Lower leg skin (tissue), 4 donors: ENCODE results near the gene BAZ1A. TPM values are rescaled to one million over a fixed set of nuclear protein-coding genes. Genes with fewer than 3 reads are reported as not detected.

Experiments used
- DNase-seq, 2 donors: peaks; one replicate each; pipeline ENCODE4 v3.0.0-alpha.2; 2019; ENCODE audit warnings: low spot score in 2 of 2
- H3K4me3 ChIP-seq: fragments of 200-600 bp; sonication (generic); 2 replicates; pipeline ENCODE4 v1.5.1; 2017; ENCODE audit warnings: mild to moderate bottlenecking, low read depth; ENCODE audit not compliant: poor library complexity, severe bottlenecking
- POLR2A ChIP-seq, 2 donors: fragments of 450-650 bp; IDR thresholded peaks; one replicate each; pipeline ENCODE4 v1.6.1; 2016 to 2017; ENCODE audit warnings: antibody characterized with exemption in 2 of 2, mild to moderate bottlenecking in 1 of 2, moderate library complexity in 1 of 2
- WGBS, 2 donors: methylation state at CpG; one replicate each; pipeline ENCODE4 v1.1.5; 2018; 5-methylcytosine and 5-hydroxymethylcytosine counted together
- intact Hi-C: fragments of 100-400 bp; cut with DNase I; formaldehyde crosslinking; loops from one replicate; pipeline ENCODE4 v1.15.0; 2023; ENCODE audit warnings: low total_unique reads
- total RNA-seq, 4 donors: library from RNA; depleted of rRNA; stranded (reverse); fragments of >200 nt; gene quantifications; one replicate each; pipeline ENCODE4 v1.1.0, GENCODE V29; 2016
- TF ChIP-seq, protein P1 (sequence below), 3 donors: fragments of 450-650 bp; IDR thresholded peaks; one replicate each; pipeline ENCODE4 v1.5.1; 2016; ENCODE audit warnings: antibody characterized with exemption in 3 of 3, mild to moderate bottlenecking in 3 of 3, moderate library complexity in 2 of 3

BAZ1A gene
- total RNA-seq, 4 donors from 2014 or later, result 27.7 to 47.9 (median 42.1) TPM

DNA sequence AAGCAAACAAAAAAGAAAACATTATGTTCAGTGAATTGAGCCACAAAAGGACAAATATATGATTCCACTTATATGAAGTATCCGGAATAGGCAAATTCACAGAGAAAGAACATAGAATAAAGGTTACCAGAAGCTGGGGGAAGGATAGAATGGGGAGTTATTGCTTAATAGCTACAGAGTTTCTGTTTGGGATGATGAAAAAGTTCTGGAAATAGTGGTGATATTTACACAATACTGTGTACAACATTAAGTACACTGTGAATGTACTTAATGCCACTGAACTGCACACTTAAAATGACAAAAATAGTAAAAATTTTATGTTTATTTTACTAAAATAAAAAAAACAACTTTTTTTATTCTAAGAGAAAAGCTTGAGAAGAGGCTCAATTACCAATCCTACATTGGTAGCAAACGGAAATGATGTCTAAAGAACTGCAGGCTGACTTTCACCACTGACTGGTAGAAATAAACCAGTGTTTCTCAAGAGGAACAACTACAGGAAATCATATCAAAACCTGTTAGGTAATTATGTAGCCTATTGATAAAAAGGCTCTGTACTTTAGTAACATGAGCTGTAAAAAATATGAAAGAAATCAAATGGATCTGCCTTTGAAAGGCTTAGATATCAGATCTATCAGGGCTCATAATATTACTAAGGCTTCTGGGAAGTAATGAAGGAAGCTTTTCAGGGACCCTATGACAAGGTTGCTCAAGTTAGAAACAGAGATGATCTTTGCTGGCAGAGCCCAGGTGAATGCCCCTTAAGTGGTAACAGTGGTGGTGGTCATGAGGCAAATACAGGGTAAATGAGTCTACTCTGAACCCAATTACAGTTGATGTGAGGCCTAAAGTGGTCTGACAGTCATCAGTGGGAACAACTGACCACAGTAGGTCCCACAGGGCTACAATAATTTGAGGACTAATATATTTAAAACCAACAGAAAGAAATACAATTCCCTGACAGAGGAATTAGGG, 41.3 kb downstream of the BAZ1A start:
- WGBS, 2 donors, result 82 to 84% methylated on average over 2 of the region's 2 CpGs
- no peak overlapping the region for H3K4me3 ChIP-seq
- intact Hi-C loops, result no loop called here
- no peak for TF ChIP-seq POLR2A (IDR thresholded peaks at IDR 0.05)
- TF ChIP-seq, protein P1, sequence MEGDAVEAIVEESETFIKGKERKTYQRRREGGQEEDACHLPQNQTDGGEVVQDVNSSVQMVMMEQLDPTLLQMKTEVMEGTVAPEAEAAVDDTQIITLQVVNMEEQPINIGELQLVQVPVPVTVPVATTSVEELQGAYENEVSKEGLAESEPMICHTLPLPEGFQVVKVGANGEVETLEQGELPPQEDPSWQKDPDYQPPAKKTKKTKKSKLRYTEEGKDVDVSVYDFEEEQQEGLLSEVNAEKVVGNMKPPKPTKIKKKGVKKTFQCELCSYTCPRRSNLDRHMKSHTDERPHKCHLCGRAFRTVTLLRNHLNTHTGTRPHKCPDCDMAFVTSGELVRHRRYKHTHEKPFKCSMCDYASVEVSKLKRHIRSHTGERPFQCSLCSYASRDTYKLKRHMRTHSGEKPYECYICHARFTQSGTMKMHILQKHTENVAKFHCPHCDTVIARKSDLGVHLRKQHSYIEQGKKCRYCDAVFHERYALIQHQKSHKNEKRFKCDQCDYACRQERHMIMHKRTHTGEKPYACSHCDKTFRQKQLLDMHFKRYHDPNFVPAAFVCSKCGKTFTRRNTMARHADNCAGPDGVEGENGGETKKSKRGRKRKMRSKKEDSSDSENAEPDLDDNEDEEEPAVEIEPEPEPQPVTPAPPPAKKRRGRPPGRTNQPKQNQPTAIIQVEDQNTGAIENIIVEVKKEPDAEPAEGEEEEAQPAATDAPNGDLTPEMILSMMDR (IDR thresholded peaks at IDR 0.05), result no peak
- DNase-seq, result no peak

DNA sequence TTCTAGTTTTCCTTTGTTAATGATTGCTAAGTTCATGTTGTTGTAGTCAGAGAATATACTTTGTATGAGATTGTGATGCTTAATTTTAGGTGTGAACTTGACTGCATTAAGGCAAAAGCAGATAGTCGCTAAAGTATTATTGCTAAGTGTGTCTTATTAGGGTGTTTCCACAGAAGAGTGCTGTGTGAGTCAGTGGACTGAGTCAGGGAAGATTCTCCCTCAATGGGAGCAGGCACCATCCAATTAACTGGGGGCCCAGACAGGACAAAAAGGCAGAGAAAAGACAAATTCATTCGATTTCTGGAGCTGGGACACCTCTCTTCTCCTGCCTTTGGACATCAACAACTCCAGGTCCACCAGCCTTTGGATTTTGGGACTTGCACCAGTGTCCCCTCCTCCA, 48.5 kb downstream of the BAZ1A start:
- no peak for DNase-seq
- H3K4me3 ChIP-seq, result no peak overlapping the region
- WGBS, 2 donors, result 79 to 88% methylated on average over 2 of the region's 2 CpGs
- TF ChIP-seq, protein P1 (IDR thresholded peaks at IDR 0.05), result no peak
- intact Hi-C loops, result no loop called here

DNA sequence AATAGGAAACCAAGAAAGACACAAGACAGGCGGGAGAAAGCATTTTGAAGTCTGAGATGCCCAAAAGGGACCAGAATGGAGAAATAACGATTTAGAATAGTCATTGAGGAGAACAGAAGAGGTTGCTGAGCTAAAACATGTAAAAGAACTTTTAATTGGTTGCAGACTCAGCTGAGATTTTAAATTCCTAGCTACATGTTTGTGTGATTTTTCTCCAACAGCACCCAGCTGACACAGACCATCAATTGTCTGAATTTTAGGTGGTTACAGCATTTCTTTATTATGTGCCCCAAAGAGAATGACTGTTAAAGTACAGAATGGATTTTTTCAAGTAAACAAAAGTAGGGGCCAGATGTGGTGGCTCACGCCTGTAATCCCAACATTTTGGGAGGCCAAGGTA, 50.3 kb downstream of the BAZ1A start:
- TF ChIP-seq, protein P1 (IDR thresholded peaks at IDR 0.05), result no peak
- TF ChIP-seq POLR2A (IDR thresholded peaks at IDR 0.05), result no peak
- H3K4me3 ChIP-seq, result no peak overlapping the region
- intact Hi-C loops, result no loop called here
- 86 to 87% methylated on average over 3 of the region's 3 CpGs for WGBS, 2 donors
- DNase-seq, result no peak

DNA sequence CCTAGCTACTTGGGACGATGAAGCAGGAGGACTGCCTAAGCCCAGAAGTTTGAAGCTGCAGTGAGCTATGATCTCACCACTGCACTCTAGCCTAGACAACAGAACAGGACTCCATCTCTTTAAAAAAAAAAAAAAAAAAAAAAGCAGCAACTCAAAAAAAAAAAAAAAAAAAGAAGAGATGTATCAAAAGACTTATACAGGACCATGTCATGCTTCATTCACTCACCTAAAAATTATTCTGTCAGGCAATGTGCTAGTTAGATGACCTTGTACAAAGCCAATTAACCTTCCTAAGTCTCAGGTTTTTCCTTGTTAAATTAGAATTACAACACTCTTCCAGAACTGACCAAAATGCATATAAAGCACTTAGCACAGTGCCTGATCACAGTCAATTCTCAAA, 50.9 kb downstream of the BAZ1A start:
- intact Hi-C loops, result no loop called here
- DNase-seq, result no peak
- 90 to 100% methylated on average over 1 of the region's 1 CpG for WGBS, 2 donors
- no peak for TF ChIP-seq POLR2A (IDR thresholded peaks at IDR 0.05)
- TF ChIP-seq, protein P1 (IDR thresholded peaks at IDR 0.05), result no peak
- no peak overlapping the region for H3K4me3 ChIP-seq

DNA sequence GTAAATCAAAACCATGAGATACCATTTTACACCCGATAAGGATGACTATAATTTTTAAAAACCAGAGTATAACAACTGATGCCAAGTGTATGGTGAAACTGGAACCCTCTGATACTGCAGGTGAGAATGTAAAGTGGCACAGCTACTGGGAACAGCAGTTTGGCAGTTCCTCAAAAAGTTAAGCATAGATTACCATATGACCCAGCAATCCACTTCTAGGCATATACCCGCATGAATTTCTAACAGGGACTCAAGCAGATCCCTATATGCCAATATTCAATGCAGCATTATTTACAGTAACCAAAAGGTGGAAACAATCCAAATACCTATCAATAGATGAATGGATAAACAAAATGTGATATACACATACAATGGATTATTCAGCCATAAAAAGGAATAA, 57.4 kb downstream of the BAZ1A start:
- no peak for DNase-seq
- 67 to 73% methylated on average over 2 of the region's 2 CpGs for WGBS, 2 donors
- no peak overlapping the region for H3K4me3 ChIP-seq
- intact Hi-C loops, result no loop called here
- TF ChIP-seq POLR2A (IDR thresholded peaks at IDR 0.05), result no peak
- TF ChIP-seq, protein P1 (IDR thresholded peaks at IDR 0.05), result no peak
